ENCODE measurements around the gene GADD45GIP1.

The GADD45GIP1 gene

DNA sequence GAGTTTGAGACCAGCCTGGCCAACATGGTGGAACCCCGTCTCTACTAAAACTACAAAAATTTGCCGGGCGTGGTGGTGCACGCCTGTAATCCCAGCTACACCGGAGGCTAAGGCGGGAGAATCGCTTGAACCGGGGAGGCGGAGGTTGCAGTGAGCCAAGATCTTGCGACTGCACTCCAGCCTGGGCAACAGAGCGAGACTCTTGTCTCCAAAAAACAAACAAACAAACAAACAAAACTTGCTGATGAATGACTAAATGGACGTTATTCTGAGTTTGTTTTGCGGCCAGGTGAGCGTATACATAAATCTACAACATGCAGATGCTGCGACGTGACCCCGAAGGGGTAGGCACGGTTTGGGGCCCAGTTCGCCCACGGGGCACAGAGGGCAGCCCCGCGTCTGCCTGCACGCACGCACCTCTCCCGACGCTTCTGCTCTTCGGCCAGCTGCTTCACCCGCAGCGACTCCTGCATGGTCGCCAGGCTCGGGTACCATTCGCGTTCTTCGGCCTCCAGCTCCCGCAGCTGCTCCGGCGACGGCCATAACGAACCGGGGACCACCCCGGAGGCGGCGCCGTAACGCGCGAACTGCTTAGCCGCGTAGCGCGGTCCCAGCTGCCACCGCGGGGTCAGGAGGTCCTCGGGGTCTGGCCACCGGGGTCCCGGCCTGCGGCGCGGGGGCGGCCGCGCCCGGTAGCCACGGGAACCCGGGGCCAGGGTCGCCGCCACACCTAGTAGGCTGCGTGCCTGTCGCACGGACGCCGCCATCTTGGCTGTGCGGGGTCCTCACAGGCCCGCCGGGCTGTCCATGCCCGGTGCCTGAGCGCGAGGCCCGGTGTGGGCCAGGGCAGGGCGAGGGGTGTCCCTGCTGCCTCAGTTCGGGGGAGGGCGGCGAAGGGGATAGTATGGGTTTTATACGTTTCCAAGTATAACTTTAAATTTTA lies at the start of gene GADD45GIP1:
GADD45GIP1 (minus strand) TSS at position 778 of the 943 bp plus-strand sequence; CDS start at position 767, 11 bp downstream.
- peak; percentile 79 for DNase-seq

DNA sequence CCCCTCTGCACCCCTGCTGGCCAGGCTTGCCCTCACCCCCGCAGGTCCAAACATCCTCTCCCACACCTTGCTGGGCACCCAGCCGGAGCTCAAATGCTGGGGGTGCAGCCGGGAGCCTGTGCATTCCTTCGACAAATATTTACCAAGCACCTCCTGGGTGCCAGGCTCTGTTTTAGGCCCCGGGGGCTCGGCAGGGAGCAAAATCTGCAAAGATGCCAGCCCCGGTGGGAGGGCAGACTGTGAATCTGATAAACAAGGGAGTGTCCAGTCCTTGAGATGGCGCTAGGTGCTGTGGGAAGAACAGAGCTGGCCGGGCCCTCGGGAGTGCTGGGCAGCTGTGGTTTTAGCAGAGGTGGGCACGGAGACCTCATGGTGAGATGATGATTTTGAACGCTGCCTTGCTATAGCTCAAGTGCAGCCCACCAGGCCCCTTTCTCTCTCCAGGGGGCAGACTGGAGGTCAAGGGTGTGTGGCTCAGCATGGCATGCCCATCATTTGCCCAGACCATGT lies 48.9 kb upstream of the GADD45GIP1 start:
- DNase-seq, result no peak

DNA sequence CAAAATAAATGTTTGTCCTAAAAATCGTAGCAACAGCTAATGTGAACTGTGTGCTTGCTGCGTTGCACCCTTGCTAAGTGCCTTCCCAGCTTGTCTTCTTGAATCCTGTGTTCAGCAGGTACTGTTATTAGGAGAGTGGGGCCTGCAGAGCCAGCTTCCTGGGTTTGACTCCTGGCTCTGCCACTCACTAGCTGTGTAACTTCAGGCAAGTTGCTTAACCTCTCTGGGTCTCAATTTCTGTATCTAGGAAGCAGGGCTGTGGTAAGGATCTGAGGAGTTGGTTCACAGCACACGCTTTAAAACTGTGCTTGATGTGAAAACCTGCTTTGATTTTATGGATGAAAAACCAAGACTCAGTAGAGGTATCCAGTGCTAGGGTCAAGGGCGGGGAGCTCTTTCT lies 48.2 kb upstream of the GADD45GIP1 start:
- DNase-seq, result no peak

DNA sequence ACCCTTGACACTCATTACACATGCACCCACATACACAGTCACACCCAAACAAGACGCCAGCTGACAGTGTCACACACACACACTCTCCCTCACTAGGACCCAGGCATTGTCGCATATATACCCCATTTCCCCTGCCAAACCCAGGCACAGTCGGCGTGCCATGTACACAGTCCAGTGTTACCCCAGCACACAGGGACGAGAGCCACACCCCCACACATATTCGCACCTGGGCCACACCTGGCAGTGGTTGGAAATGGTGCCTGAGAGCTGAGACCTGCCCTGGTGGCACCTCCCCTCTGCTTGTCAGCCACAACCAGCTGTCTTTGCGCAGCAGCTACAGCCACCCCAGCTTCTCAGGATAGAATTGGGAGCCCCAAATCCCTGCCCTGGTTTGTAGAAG lies 47.2 kb upstream of the GADD45GIP1 start:
- DNase-seq, result no peak

GRCh38 chr19:13003081-13003480 lies 46.1 kb upstream of the GADD45GIP1 start:
- DNase-seq, result no peak

DNA sequence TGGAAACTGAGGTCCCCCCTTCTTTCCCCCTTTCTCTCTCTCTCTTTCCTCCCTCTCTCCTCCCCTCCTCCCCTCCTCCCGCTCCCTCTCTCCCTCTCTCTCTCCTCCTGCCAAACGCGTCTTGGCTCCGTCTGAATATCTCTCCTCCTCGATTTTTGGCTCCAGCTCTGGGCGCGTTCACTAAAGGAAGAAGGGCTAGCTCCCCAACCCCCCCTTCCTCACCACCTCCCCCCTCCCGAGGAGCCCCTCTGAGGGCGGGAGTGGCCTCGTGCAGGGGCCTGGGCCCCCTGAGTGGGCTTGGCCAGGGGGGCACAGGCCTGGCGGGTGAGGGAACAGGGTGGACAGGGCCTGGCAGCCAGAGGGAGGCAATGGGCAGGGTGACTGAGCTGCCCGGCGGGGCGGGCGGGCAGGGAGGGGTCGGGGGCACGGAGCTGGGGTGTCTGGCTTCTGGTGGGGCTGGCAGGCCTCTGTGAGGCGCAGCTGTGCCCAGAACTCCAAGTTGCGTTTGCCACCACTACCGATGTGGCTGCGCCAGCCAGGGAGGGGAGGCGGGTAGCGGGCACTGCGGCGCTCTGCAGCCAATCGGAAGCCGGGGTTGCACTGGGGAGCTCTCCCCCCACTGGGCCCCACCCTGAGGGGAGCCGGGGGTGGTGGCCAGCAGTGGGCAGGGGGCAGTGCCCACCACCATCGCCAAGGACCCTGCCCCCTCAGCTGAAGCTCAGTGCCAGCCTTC lies 45.3 kb upstream of the GADD45GIP1 start:
- no peak for DNase-seq

GRCh38 chr19:13001502-13002165 lies 44.6 kb upstream of the GADD45GIP1 start:
- DNase-seq, result no peak

DNA sequence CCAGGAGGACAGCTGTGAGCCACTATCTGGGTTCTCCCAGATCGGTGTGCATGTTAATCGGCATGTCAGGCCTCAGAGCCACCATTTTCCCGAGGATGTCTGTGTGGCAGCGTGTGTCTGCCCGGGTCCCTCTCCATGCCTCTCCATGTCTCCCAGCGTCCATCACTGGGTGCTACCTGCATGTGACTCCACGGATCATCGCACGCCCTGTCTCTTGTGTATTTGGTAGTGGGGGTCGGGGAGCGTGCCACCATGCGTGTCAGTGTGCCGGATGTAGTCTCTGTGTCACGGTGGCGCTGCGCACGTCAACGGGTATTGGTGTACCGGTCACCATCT lies 44.1 kb upstream of the GADD45GIP1 start:
- DNase-seq, result no peak

GRCh38 chr19:12997967-12998940 lies 41.2 kb upstream of the GADD45GIP1 start:
- no peak for DNase-seq

DNA sequence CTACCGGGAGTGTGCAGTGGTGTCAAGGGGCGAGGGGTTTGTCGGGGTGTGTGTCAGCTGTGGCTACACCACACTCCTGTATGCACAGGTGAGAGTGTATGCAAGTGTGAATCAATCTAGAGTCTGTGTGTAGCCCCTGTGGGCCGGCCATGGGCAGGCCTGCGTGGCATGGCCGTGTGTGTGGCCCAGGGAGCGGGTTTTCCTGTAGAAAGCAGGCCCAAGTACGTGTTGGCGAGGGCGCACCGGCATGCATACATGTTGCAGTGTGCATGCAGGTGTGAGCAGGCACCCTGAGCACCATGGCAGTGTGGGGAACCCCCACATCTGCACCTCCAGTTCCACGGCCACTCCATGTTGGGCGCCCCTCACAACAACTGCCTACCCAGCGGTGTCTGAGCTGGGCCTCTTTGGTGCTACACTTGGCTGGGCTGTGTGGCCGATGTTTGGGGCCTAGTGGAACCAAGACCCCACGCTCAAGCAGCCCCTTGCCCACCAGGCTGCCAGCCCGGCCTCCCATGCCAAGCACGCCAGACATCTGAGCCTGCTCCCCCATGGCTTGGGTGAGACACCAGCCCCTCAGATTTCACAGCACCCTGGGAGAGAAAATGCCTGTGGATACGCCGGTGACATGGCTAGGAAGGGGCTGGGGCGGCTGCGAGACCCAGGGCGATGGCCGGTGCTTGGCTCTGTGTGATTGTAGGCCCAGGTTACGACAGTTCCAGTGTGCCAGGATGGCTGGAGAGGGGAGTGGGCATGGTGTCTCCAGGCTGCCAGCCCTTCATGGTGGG lies 40.4 kb upstream of the GADD45GIP1 start:
- DNase-seq, result no peak

- peak; percentile 57 for DNase-seq
Observed at GRCh38 chr19:12996406-12997094, 39.5 kb upstream of the GADD45GIP1 start.

- DNase-seq, result peak; percentile 46
Observed at GRCh38 chr19:12995596-12996405, 38.8 kb upstream of the GADD45GIP1 start.

DNA sequence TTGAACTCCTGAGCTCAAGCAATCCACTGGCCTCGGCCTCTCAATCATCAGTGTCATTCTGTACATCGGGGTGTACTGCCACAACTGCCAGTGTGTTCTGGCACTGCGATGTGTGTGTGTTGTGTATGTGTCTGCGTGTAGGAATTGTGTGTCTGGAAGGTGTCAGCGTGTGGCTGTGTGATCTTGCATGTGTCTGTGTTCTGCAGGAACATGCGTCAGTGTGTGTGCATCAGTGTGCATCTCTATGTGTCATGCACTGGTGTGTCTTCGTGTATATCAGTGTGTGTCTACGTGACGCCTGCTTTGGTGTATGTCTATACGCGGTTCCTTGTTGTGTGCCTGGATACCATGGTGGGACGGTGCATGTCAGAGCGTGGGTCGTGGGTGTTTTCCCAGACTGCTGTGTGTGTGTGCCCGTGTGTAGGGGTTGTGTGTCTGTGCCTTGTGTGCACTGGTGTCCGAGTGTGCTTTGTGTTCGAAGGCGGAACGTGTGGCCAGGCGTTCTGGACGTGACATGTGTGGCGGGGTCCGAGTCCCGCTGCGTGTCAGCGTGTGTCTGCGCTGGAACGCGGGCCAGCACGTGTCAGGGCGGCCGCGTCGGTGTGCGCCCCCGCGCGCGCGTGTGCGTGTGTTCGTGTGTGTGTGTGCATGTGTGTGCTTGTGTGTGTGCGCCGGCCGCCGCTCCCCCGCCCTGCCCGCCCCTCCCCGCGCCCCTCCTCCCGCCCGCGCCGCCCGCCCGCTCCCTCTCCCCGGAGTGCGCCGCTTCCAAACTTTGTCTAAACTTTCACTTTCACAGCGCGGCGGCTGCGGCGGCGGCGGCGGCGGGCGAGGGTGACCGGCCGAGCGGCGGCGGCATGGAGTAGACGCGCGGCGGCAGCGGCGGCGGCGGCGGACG lies 37.9 kb upstream of the GADD45GIP1 start, which contains the start of gene NFIX:
NFIX (plus strand) TSS at position 775 of the 895 bp plus-strand sequence. CDS start 363 bp downstream, outside the sequence.
- DNase-seq, result peak; percentile 61

- DNase-seq, result no peak
Observed at GRCh38 chr19:12993562-12993961, 36.5 kb upstream of the GADD45GIP1 start.

DNA sequence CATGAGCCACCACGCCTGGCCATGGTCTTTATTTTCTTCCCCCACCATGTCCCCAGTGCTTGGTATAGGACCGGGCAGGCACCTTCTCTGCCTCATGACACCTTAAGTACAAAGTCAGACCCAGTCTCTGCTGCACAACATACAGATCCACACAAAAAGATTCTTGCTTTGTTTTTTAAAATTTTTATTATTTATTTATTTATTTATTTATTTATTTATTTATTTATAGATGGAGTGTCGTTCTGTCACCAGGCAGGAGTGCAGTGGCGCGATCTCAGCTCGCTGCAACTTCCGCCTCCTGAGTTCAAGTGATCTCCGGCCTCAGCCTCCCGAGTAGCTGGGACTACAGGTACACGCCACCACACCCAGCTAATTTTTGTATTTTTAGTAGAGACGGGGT lies 35.7 kb upstream of the GADD45GIP1 start:
- no peak for DNase-seq

DNA sequence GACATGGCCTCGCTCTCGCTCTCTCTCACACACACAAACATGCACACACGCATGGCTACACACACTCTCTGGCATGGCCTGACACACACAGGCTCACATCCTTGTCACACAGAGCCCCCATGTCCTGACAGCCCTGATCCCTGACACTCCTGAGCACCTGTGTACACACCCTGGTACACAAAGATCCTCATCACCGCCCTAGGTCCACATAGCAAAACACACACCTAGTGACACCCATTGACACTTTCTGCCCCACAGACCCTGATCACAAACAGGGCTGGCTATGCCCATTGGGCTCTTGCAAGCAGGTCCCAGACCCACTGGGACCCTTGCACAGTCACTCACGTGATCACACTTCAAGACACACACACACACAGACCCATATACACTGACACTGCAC lies 34.3 kb upstream of the GADD45GIP1 start:
- DNase-seq, result no peak

- no peak for DNase-seq
Observed at GRCh38 chr19:12990853-12991252, 33.8 kb upstream of the GADD45GIP1 start.

DNA sequence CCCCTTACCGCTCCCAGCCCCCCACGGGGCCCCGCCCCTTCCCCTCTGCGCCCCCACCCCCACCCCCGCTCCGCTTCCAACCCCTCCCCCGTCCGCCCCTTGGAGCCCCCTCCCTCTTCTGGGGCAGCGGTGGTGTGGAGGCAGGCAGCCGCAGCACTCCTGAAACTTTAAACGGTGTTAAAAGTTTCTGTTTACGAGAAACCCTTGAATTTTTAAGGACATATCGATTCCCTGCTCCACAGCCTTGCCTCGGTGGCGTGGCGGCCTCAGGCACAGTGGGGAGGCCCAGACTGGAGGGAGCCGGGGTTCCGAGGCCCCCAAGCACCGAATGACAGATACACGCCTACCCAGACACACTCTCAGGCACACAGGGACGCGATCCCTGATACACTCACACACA lies 33.4 kb upstream of the GADD45GIP1 start:
- DNase-seq, result no peak
